ENCODE results near the gene SYNGAP1. TPM values are rescaled to one million over a fixed set of nuclear protein-coding genes. Genes with fewer than 3 reads are reported as not detected.
"Not testable (repeated sequence)": the region's sequence is repeated elsewhere in the genome, so short reads cannot be mapped to it uniquely, and the experiment has no call there.

Gene SYNGAP1
- 10 to 100 TPM in 7 of 8 experiments, 1 to 10 TPM in 1; 5.4 to 21.0 (median 12.9) TPM for total RNA-seq

- whole genome bisulfite sequencing, 10 experiments = 0% methylated on average over 1 of the region's 22 CpGs; no CpG with 5 or more reads in 6 of the 10 experiments
- in situ Hi-C loops (cut with MboI; ENCODE audit: low pct_unique_long_range_greater_than_20kb in 2 of 9, low sequenced_read_pairs in 9 of 9, unreplicated experiment in 9 of 9) = no loop called here
- no peak for ATAC-seq (replicated peaks in 6 of 8)
- Histone ChIP-seq H3K27ac (peak within 1 kb of the TSS; percentile 95 to 96), H3K4me1 (replicated peaks in 1 of 2) (peaks cover 41 to 42% of the 10 kb centered on the region in 2 donors), H3K4me3 (peak within 1 kb of the TSS; percentile 35 to 63 (median 48))
Observed at GRCh38 chr6:33419580-33420490, at the start of gene SYNGAP1. Gene SYNGAP1 (plus strand): TSS chr6:33420065. CDS start chr6:33420265, 200 bp downstream.

- in situ Hi-C loops (cut with MboI; ENCODE audit: low pct_unique_long_range_greater_than_20kb in 2 of 9, low sequenced_read_pairs in 9 of 9, unreplicated experiment in 9 of 9); H3K4me1 ChIP-seq (replicated peaks in 1 of 2); H3K27ac ChIP-seq; ATAC-seq (replicated peaks in 6 of 8); H3K4me3 ChIP-seq: not testable (repeated sequence)
- 80 to 100% (median 93%) methylated on average over 1 to 5 of the region's 8 CpGs; no CpG with 5 or more reads in 4 of the 10 experiments for WGBS, 10 experiments
Observed at GRCh38 chr6:33371901-33372300, 48.0 kb upstream of the SYNGAP1 start.

GRCh38 chr6:33372526-33373123 lies 47.2 kb upstream of the SYNGAP1 start:
- ATAC-seq (replicated peaks in 6 of 8) = no peak
- H3K27ac ChIP-seq = no peak overlapping the region
- no peak overlapping the region for H3K4me3 ChIP-seq
- in situ Hi-C loops (cut with MboI; ENCODE audit: low pct_unique_long_range_greater_than_20kb in 2 of 9, low sequenced_read_pairs in 9 of 9, unreplicated experiment in 9 of 9) = no loop called here
- no peaks in the 10 kb centered on the region for H3K4me1 ChIP-seq (replicated peaks in 1 of 2)
- WGBS, 10 experiments = 0 to 100% (median 40%) methylated on average over 1 to 4 of the region's 5 CpGs; no CpG with 5 or more reads in 1 of the 10 experiments

GRCh38 chr6:33373960-33374910 lies 45.6 kb upstream of the SYNGAP1 start:
- Histone ChIP-seq H3K4me1 (replicated peaks in 1 of 2) (no peaks in the 10 kb centered on the region), H3K4me3 (no peak overlapping the region), H3K27ac (no peak overlapping the region)
- ATAC-seq (replicated peaks in 6 of 8) = no peak
- WGBS, 10 experiments = 26 to 86% (median 65%) methylated on average over 2 to 6 of the region's 8 CpGs; no CpG with 5 or more reads in 2 of the 10 experiments
- in situ Hi-C loops (cut with MboI; ENCODE audit: low pct_unique_long_range_greater_than_20kb in 2 of 9, low sequenced_read_pairs in 9 of 9, unreplicated experiment in 9 of 9) = no loop called here

GRCh38 chr6:33375143-33375671 lies 44.7 kb upstream of the SYNGAP1 start:
- no peak overlapping the region for H3K4me3 ChIP-seq
- H3K27ac ChIP-seq = no peak overlapping the region
- peak in 4 of 8 experiments; percentile 67 to 91 (median 84) for ATAC-seq (replicated peaks in 6 of 8)
- in situ Hi-C loops (cut with MboI; ENCODE audit: low pct_unique_long_range_greater_than_20kb in 2 of 9, low sequenced_read_pairs in 9 of 9, unreplicated experiment in 9 of 9) = no loop called here
- H3K4me1 ChIP-seq (replicated peaks in 1 of 2) = no peaks in the 10 kb centered on the region
- WGBS, 10 experiments = 0 to 100% (median 80%) methylated on average over 1 to 9 of the region's 9 CpGs

GRCh38 chr6:33377171-33377570 lies 42.7 kb upstream of the SYNGAP1 start:
- ATAC-seq (replicated peaks in 6 of 8) = no peak

GRCh38 chr6:33379184-33379583 lies 40.7 kb upstream of the SYNGAP1 start:
- in situ Hi-C loops (cut with MboI; ENCODE audit: low pct_unique_long_range_greater_than_20kb in 2 of 9, low sequenced_read_pairs in 9 of 9, unreplicated experiment in 9 of 9); H3K4me3 ChIP-seq; H3K27ac ChIP-seq; H3K4me1 ChIP-seq (replicated peaks in 1 of 2); ATAC-seq (replicated peaks in 6 of 8): not testable (repeated sequence)
- 85 to 100% (median 95%) methylated on average over 1 to 10 of the region's 10 CpGs for WGBS, 10 experiments

More at GRCh38 chr6:33377171-33377570, 42.7 kb upstream of the SYNGAP1 start:
- WGBS, 10 experiments = 94 to 100% (median 100%) methylated on average over 1 to 4 of the region's 4 CpGs; no CpG with 5 or more reads in 5 of the 10 experiments
- no peak overlapping the region for H3K27ac ChIP-seq
- no peaks in the 10 kb centered on the region for H3K4me1 ChIP-seq (replicated peaks in 1 of 2)
- in situ Hi-C loops (cut with MboI; ENCODE audit: low pct_unique_long_range_greater_than_20kb in 2 of 9, low sequenced_read_pairs in 9 of 9, unreplicated experiment in 9 of 9) = no loop called here
- no peak overlapping the region for H3K4me3 ChIP-seq

GRCh38 chr6:33380272-33380981 lies 39.4 kb upstream of the SYNGAP1 start:
- no peak overlapping the region for H3K27ac ChIP-seq
- in situ Hi-C loops (cut with MboI; ENCODE audit: low pct_unique_long_range_greater_than_20kb in 2 of 9, low sequenced_read_pairs in 9 of 9, unreplicated experiment in 9 of 9) = no loop called here
- H3K4me3 ChIP-seq = no peak overlapping the region
- 0 to 100% (median 88%) methylated on average over 1 to 2 of the region's 2 CpGs; no CpG with 5 or more reads in 1 of the 10 experiments for WGBS, 10 experiments
- peak in 1 of 8 experiments; percentile 11 for ATAC-seq (replicated peaks in 6 of 8)
- H3K4me1 ChIP-seq (replicated peaks in 1 of 2) = no peaks in the 10 kb centered on the region

- 33 to 100% (median 68%) methylated on average over 1 to 8 of the region's 10 CpGs; no CpG with 5 or more reads in 3 of the 10 experiments for WGBS, 10 experiments
- no peak overlapping the region for H3K4me3 ChIP-seq
- in situ Hi-C loops (cut with MboI; ENCODE audit: low pct_unique_long_range_greater_than_20kb in 2 of 9, low sequenced_read_pairs in 9 of 9, unreplicated experiment in 9 of 9) = no loop called here
- peak in 4 of 8 experiments; percentile 22 to 32 (median 26) for ATAC-seq (replicated peaks in 6 of 8)
- no peaks in the 10 kb centered on the region for H3K4me1 ChIP-seq (replicated peaks in 1 of 2)
- no peak overlapping the region for H3K27ac ChIP-seq
Observed at GRCh38 chr6:33383427-33384185, 36.3 kb upstream of the SYNGAP1 start.

- Histone ChIP-seq H3K27ac (no peak overlapping the region), H3K4me3 (no peak overlapping the region), H3K4me1 (replicated peaks in 1 of 2) (no peaks in the 10 kb centered on the region)
- in situ Hi-C loops (cut with MboI; ENCODE audit: low pct_unique_long_range_greater_than_20kb in 2 of 9, low sequenced_read_pairs in 9 of 9, unreplicated experiment in 9 of 9) = no loop called here
- ATAC-seq (replicated peaks in 6 of 8) = peak; percentile 71 to 99 (median 84)
- WGBS, 10 experiments = 0 to 80% (median 13%) methylated on average over 2 to 4 of the region's 4 CpGs; no CpG with 5 or more reads in 4 of the 10 experiments
Observed at GRCh38 chr6:33384581-33385020, 35.3 kb upstream of the SYNGAP1 start.

- Histone ChIP-seq H3K4me1 (replicated peaks in 1 of 2) (peaks cover 3 to 8% of the 10 kb centered on the region in 2 donors), H3K4me3 (no peak overlapping the region), H3K27ac (peak overlapping the region in 1 of 2 donors; percentile 86)
- in situ Hi-C loops (cut with MboI; ENCODE audit: low pct_unique_long_range_greater_than_20kb in 2 of 9, low sequenced_read_pairs in 9 of 9, unreplicated experiment in 9 of 9) = no loop called here
- ATAC-seq (replicated peaks in 6 of 8) = no peak
- WGBS, 10 experiments = 70 to 100% (median 100%) methylated on average over 1 to 2 of the region's 2 CpGs
Observed at GRCh38 chr6:33390173-33390572, 29.7 kb upstream of the SYNGAP1 start.

Data from motor neuron (in vitro differentiated cells).